NCI-H1105 treated with DMSO at 0.1 percent for 48 hours (cell line): ENCODE results near the gene FBXL7.
"Not testable (repeated sequence)": the region's sequence is repeated elsewhere in the genome, so short reads cannot be mapped to it uniquely, and the experiment has no call there.

Experiments
- DNase-seq: peaks from one replicate; lab custom pipeline; 2025; lab: John Stamatoyannopoulos, UW

Gene FBXL7

GRCh38 chr5:15819617-15820016, 319.6 kb downstream of the FBXL7 start:
- no peak for DNase-seq

- no peak for DNase-seq
Observed at GRCh38 chr5:15821506-15821905, 321.5 kb downstream of the FBXL7 start.

- DNase-seq, result no peak
Observed at GRCh38 chr5:15823398-15823797, 323.4 kb downstream of the FBXL7 start.

GRCh38 chr5:15827741-15828140, 327.8 kb downstream of the FBXL7 start:
- DNase-seq, result no peak

GRCh38 chr5:15831408-15831807, 331.4 kb downstream of the FBXL7 start:
- DNase-seq, result no peak

GRCh38 chr5:15833365-15833764, 333.4 kb downstream of the FBXL7 start:
- DNase-seq, result no peak

- DNase-seq, result peak; percentile 15
Observed at GRCh38 chr5:15834596-15835245, 334.7 kb downstream of the FBXL7 start.

GRCh38 chr5:15835514-15835913, 335.5 kb downstream of the FBXL7 start:
- no peak for DNase-seq

- DNase-seq, result no peak
Observed at GRCh38 chr5:15837551-15838289, 337.7 kb downstream of the FBXL7 start.

GRCh38 chr5:15844253-15844652, 344.3 kb downstream of the FBXL7 start:
- no peak for DNase-seq

GRCh38 chr5:15844871-15845270, 344.9 kb downstream of the FBXL7 start:
- DNase-seq, result no peak

GRCh38 chr5:15850536-15850935, 350.6 kb downstream of the FBXL7 start:
- no peak for DNase-seq

GRCh38 chr5:15850939-15851341, 351.0 kb downstream of the FBXL7 start:
- DNase-seq, result no peak

GRCh38 chr5:15852217-15852616, 352.2 kb downstream of the FBXL7 start:
- DNase-seq, result no peak

- DNase-seq, result no peak
Observed at GRCh38 chr5:15852949-15853348, 353.0 kb downstream of the FBXL7 start.

- DNase-seq, result no peak
Observed at GRCh38 chr5:15858326-15858725, 358.3 kb downstream of the FBXL7 start.

GRCh38 chr5:15864536-15865215, 364.7 kb downstream of the FBXL7 start:
- DNase-seq, result no peak

- not testable (repeated sequence) for DNase-seq
Observed at GRCh38 chr5:15872259-15872658, 372.3 kb downstream of the FBXL7 start.

- no peak for DNase-seq
Observed at GRCh38 chr5:15877914-15878313, 377.9 kb downstream of the FBXL7 start.

- DNase-seq, result no peak
Observed at GRCh38 chr5:15880201-15880600, 380.2 kb downstream of the FBXL7 start.

- no peak for DNase-seq
Observed at GRCh38 chr5:15885156-15885555, 385.2 kb downstream of the FBXL7 start.

GRCh38 chr5:15886156-15886555, 386.2 kb downstream of the FBXL7 start:
- DNase-seq, result no peak

- DNase-seq, result no peak
Observed at GRCh38 chr5:15887093-15887492, 387.1 kb downstream of the FBXL7 start.
